GM21423 (cell line): ENCODE data around the gene PRR14.
"Not testable (repeated sequence)": the region's sequence is repeated elsewhere in the genome, so short reads cannot be mapped to it uniquely, and the experiment has no call there.

ENCODE experiments used
- ATAC-seq: cut with Tn5 transposase; IDR thresholded peaks from one replicate; pipeline ENCODE4 v1.9.1; 2021; ENCODE audit warnings: mild to moderate bottlenecking, moderate library complexity; ENCODE audit not compliant: unreplicated experiment

Gene PRR14

DNA sequence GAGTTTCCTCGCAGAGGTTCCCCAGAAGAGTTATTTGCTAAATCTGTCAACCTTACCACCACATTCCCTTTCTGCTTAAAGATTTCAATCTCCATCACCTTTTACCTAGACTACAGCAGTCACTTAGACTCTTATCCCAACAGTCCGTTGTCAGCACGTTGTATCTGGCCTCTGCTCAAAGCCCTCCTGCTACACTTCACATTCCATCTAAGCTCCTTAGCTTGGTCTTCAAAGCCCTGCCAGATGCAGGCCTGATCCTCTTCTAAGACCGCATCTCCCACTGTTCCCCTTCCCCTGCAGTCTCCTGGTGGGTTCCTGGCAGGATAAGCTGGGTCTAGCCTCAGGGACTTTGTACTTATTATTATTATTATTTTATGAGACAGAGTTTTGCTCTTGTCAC is 37.9 kb downstream of the PRR14 start:
- ATAC-seq, result no peak

DNA sequence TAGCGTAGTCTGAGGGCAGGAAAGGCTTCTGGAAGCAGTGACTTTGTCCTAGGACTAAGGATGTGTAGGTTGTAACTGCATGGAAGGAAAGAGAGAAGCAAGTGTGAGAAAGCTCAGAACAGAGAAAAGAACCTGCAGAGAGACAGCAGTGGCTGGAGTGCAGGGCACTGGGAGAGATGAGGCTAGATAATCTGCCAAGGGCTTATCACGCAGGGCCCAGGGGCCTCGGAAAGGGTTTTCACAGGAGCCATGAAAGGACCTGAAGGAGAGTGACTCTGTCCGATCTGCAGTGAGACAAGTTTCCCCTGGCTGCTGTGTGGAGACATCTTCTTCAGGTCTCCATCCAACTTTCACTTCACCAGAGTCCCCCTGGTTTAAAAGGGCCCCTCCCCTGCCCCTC is 41.1 kb downstream of the PRR14 start:
- no peak for ATAC-seq

DNA sequence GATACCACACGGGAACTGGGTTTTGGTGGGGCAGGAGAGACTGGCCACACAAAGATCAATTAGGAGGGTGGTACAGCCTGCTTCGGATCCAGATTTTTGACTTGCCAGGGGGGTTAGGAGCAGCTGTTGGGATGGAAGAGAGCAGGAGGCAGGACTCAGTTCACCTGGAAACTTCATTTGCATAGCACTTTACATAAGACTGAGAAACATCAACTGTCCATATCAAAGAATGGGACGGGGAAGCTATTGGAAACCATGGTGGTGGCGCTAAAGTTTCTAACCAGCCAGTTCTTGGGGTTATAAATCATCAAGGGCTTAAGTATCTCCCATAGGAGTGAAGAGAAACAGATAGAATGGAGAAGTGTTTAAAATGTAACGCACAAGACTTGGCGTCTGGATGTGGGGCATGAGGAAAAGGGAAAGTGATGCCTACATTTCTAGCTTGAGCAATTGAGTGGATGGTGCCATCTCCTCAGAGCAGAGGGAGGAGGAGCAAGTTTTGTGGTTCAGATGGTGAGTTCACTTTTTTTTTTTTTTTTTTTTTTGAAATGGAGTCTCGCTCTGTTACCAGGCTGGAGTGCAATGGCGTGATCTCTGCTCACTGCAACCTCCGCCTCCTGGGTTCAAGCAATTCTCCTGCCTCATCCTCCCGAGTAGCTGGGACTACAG is 41.8 kb downstream of the PRR14 start:
- ATAC-seq, result no peak

DNA sequence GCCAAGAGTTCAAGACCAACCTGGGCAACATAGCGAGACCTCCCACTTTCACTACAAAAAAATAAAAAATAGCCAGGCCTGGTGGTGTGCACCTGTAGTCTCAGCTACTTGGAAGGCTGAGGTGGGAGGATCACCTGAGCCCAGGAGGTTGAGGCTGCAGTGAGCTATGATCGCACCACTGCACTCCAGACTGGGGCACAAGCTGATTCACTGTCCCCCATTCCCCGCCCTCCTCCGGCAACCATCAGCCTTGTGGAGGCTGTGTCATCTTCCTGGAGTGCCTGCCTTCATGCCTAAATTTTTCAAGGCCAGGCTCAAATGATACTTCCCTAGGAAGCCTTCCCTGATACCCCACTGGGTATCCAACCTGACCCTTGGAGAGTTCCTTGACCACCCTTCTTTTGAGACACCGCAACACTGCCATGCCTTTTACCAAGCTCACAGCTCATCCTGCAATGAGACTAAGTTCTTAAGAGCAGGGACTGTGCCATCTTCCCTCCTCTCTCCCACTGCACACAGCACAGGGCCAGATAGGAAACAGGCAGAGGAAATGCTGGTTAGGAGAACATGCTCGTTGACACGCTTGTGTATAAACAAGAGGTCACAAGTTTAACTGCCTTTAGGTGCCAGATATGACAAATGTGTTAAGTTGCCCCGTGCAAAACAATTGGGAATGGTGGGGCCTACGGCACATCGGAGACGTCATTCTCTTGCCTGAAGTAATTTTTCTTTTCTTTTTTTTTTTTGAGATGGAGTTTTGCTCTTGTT is 44.4 kb downstream of the PRR14 start:
- ATAC-seq, result no peak

DNA sequence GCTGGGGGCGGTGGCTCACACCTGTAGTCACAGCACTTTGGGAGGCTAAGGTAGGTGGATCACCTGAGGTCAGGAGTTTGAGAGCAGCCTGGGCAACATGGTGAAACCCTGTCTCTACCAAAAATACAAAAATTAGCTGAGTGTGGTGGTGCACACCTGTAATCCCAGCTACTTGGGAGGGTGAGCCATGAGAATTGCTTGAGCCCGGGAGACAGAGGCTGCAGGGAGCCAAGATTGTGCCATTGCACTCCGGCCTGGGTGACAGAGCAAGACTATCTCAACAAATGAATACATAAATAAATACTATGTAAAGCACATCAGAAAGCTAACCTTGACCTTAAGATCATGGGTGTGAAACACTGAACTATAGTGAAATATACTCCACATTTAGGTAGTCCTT is 45.9 kb downstream of the PRR14 start:
- not testable (repeated sequence) for ATAC-seq

DNA sequence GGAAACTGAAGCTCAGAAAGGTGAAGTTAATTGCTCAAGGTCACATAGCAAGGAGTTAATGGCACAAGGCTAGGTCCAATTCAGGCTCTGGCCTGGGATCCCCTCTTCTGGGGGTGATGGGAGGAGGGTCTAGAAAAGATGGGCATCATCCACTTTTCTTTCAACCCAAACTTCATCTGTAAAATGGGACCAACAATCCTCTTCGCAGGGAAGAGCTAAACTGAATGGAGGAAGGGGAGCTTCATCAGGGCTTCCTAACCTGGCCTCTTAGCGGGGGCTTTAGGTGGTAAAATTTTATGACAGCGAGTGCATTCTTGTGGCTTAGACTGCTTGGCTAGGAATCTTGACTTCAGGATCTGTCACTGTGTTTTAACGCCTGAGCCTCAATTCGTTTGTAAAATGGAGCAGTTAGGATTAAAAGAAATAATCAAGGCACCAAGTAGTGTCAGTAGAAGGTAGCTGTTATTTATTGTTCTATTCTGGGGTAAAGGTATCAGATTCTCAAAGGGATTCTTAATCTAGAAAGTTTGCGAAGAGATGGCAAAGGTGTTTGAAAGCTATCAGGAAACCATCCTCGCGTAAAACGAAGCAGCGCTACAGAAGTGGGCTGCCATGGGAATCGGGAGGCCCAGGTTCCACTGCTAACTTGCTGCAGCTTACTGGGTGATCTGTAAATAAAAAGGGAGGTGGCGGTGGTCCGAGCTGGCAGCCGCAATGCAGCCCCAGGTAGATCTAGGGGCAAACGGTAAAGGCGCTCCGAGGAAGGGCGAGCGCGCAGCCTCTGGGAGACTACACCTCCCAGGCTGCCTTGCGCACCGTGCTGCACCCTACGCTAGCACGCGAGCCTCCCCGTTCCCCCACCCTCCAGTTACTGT is 46.7 kb downstream of the PRR14 start:
- peak; percentile 87 for ATAC-seq

DNA sequence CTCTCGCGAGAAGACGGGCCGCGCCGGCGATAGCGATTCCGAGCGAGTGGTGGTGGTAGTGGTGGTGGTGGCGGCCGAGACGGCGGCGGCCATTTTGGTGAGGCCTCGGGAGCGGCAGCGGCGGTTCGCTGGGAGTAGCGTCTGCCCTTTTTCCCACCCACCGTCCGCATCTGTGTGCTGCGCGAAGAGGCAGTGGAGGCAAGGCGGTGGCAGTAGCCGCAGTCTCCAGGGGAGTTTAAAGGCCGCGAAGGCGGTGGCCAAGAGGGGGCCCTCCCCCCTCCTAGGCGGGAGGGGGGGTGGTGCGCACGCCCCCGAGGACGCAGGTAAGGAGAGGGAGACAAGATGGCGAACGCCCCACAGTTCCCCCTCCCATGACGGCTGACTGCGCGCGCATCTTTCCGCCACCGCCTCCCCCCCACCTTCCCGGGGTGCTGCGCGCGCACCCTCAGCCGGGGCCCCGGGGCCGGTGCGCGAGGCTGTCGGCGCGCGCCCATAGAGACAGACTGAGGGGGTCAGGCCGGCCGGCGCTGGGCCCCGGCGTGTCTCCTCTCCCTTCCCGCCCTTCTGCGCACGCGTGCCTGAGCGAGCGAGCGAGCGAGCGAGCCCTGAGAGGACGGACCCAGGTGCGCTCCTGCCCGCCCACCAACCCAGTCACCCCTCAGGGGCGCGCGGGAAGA is 47.5 kb downstream of the PRR14 start:
- ATAC-seq, result peak; percentile 61

DNA sequence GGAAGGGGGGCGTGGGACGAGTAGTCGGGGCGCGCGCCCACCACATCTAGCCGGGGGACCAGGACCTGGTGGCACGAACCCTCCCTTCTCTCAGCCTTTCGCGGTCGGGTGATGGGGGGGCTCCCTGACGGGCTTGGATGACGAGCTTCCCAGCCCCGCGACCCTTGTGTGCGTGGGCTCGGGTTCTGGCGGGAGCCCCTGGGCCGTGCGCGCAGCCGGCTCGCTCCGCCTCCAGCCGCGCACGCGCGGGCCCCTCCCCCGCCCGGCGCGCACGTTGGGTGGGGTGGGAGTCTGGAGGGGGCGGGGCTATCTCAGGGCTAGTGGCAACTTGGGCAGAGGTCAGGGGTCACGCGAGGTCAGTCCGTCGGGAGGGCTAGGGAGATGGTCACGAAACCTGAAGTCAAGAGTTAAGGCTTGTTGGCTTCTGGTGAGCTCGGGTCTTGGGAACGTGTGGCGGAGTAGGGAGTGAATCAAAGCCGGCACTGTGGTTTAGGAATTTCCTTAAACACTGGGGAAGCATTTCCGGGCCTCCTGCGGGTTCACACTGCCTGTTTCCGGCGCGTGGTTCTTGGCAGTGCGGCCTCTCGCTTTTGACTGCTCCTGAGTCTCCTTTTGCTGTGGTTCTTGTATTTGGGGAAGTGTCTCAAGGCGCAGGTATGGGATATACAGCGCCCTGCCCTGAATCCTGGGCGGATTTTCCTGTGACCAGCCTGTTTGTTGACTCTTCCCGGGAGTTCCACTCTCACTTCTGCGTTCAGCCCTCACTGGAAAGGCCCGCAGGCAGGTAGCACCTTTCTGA is 48.3 kb downstream of the PRR14 start, which contains the start of gene SRCAP:
SRCAP (plus strand) TSS at position 356 of the 799 bp plus-strand sequence. CDS start 1,654 bp downstream, outside the sequence.
- ATAC-seq, result peak; percentile 27

DNA sequence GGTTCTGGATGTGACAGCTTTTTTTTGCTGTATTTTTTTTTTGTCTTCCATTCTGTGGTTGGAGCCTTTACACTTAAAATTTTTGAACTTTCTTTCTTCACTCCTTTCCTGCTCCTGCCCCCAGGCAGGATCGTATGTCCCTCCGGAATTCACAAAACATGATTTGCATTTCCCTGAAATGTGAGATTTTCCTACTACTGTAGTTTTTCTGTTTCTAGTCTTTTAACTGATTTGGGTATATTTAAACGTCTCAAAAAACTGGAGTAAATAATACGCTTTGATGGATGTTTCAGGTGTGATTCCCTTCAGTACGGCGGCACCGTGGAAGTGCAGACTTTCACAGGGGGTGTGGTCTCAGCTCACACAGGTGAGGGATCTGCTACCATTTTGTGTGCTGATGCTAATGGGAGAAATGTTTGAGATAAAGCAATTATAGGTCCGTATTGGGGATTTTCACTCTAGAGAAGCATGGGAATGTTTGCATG is 48.9 kb downstream of the PRR14 start:
- no peak for ATAC-seq

DNA sequence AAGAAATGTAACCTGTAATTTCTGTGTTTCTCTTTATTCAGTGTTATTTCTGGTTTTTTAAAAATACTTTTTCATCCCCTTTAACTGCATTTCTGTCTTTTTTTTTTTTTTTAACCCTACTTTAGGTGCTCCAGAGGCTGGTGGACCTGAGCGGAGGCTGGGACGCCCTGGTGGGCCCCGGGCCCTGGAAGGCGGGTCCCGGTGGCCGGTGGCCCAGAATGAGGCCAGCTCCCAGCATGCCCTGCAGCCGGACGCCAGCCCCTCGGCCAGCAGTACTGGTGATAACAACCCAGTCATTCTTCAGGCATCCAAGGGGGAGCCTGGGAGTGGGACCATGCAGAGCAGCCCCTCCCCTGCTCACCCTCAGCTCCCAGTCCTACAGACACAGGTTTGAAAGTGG is 49.7 kb downstream of the PRR14 start:
- no peak for ATAC-seq

DNA sequence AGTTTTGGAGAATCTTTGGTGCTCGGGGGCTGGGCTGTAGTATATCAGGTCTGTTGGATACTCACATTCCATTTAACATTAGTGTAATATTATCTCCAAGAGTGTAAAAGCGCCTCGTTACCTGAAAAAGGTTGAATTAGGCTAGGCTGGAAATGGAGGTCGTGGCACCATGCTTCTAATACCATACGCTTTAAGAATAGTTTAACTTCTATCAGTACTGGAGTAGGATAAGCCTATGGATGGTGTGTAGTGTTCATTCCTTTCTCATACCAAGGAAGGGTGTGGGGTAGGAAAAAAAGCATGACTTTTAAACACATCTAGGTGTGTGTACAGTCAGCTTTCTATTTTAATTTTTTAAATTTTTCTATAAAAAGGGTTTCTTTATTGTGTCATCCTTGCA is 50.2 kb downstream of the PRR14 start:
- ATAC-seq, result no peak

DNA sequence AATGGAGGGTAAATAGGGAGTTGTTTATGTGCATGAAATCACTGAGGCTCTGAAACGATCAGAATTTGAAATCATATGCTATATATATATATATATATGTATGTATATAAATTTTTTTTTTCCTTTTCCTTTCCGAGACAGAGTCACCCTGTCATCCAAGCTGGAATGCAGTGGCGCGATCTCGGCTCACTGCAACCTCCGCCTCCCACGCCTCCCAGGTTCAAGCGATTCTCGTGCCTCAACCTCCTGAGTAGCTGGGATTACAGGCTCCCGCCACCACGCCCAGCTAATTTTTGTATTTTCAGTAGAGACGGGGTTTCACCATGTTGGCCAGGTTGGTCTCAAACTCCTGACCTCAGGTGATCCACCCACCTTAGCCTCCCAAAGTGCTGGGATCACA is 52.3 kb downstream of the PRR14 start:
- not testable (repeated sequence) for ATAC-seq

DNA sequence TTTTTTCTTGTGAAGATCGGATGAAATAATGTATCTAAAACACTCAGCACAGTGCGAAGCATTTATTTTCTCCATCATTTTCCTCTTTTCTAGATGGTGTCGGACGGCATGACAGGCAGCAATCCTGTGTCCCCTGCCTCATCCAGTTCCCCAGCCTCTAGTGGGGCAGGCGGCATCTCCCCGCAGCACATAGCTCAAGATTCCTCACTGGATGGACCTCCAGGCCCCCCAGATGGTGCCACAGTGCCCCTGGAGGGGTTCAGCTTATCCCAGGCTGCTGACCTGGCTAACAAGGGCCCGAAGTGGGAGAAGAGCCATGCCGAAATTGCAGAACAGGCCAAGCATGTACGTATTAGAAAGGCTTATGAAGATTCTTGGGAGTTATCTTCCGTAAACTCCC is 53.2 kb downstream of the PRR14 start:
- no peak for ATAC-seq
